ENCODE results near the gene ANAPC15.

ANAPC15 gene

GRCh38 chr11:72111300-72112142 is 974 bp downstream of the ANAPC15 start:
- TF ChIP-seq CTCF (IDR thresholded peaks at IDR 0.05; ENCODE audit: low read depth, low read length): no peak
- no peak for DNase-seq (ENCODE audit: extremely low read depth, low read depth)

GRCh38 chr11:72105888-72106287 is 6.6 kb downstream of the ANAPC15 start, which contains the start of gene TOMT:
Gene TOMT (plus strand): TSS chr11:72105924. CDS start chr11:72105952, 28 bp downstream.
- TF ChIP-seq CTCF (IDR thresholded peaks at IDR 0.05; ENCODE audit: low read depth, low read length): no peak
- no peak for DNase-seq (ENCODE audit: extremely low read depth, low read depth)

- no peak for TF ChIP-seq CTCF (IDR thresholded peaks at IDR 0.05; ENCODE audit: low read depth, low read length)
- no peak for DNase-seq (ENCODE audit: extremely low read depth, low read depth)
Observed at GRCh38 chr11:72103754-72104167, 8.7 kb downstream of the ANAPC15 start.

- peak; percentile 25 for TF ChIP-seq CTCF (IDR thresholded peaks at IDR 0.05; ENCODE audit: low read depth, low read length)
- peak; percentile 97 for DNase-seq (ENCODE audit: extremely low read depth, low read depth)
Observed at GRCh38 chr11:72102946-72103753, 9.3 kb downstream of the ANAPC15 start, which contains the start of gene LAMTOR1. Gene LAMTOR1 (minus strand): TSS chr11:72103297. CDS start chr11:72103224, 73 bp downstream.

GRCh38 chr11:72102631-72102945 is 9.9 kb downstream of the ANAPC15 start:
- DNase-seq (ENCODE audit: extremely low read depth, low read depth): no peak
- no peak for TF ChIP-seq CTCF (IDR thresholded peaks at IDR 0.05; ENCODE audit: low read depth, low read length)

GRCh38 chr11:72102162-72102561 is 10.3 kb downstream of the ANAPC15 start:
- no peak for DNase-seq (ENCODE audit: extremely low read depth, low read depth)
- TF ChIP-seq CTCF (IDR thresholded peaks at IDR 0.05; ENCODE audit: low read depth, low read length): no peak

- DNase-seq (ENCODE audit: extremely low read depth, low read depth): no peak
- no peak for TF ChIP-seq CTCF (IDR thresholded peaks at IDR 0.05; ENCODE audit: low read depth, low read length)
Observed at GRCh38 chr11:72100462-72100861, 12.0 kb downstream of the ANAPC15 start.

Data from AG09319 (cell line).